Activated naive CD8-positive, alpha-beta T cell treated with anti-CD3 and anti-CD28 coated beads, Interleukin-2, amount 50 U/mL, for 16 hours (primary cell): Measurements from ENCODE around the gene ALX3.
"Not testable (repeated sequence)": the region's sequence is repeated elsewhere in the genome, so short reads cannot be mapped to it uniquely, and the experiment has no call there.

Experiments used
- DNase-seq: peaks from one replicate; pipeline ENCODE4 v3.0.0-alpha.2; 2020; ENCODE audit warnings: low read depth, low spot score

The ALX3 gene

DNA sequence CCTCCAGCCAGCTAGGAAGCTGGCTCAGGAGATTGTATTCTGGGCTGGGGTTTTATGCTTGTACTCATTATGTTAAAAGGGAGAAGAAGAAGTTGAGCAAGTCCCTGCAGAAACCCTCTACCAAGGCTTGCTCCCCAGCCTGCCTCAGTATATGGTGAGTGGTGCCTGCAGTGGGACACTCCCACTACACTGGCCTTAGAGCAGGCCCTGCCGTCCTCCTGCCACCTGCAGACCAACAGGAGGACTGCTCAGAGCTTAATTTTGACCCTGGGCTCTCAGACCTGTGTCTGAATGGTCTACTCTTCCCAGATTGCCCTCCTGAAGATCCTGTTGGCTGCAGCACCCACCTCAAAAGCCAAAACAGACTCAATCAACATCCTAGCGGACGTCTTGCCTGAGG is 23.0 kb downstream of the ALX3 start:
- DNase-seq, result no peak

DNA sequence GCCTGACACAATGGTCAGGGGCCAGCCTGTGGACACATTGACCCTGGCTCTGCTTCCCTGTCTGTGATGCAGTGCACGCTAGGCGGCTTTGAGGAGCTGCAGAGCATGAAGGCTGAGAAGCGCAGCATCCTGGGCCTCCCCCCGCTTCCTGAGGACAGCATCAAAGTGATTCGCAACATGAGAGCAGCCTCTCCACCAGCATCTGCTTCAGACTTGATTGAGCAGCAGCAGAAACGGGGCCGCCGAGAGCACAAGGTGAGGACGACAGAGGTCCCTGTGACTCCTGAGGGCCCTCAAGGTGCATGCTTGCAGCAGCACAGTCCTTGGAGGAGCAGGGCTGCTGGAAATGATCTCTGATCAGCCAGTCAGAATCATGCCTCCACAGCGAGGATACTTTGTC is 27.5 kb downstream of the ALX3 start:
- DNase-seq, result no peak

DNA sequence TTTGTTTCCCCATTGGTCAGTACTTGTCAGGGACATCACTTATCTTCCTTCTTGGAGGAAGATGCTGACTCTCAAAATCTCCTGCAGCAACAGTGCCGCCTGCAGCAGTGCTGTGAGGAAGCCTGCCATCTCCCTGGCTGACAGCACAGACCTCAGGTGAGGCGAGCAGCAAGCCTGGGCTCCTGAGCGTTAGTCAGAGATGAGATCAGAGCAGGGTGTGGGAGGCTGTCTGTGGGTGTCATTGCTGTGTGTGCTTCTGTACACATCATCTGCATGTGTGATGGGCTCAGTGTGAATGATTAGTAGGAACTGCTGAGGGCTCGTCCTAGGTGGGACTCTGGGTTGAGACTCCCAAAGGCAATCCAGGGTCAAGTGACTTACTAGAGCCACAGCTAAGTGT is 29.9 kb downstream of the ALX3 start:
- no peak for DNase-seq

DNA sequence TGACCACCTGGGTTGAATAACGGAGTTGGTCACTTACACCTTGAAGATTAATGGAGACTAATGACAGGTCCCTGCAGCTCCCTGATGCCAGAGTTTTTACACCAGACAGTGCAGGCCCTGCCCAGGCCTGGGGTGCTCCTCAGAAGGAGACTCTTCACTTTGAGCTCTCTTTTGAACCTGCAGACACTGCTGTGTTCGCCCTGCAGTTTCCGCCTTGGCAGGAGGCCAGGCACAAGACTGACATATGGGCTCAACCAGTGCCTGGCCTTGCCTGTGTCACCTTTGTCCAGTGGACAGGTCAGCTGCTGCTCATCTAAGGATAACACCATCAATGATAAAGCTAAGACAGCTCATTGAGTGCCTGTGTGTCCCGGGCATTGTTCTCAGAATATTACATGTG is 30.8 kb downstream of the ALX3 start:
- DNase-seq, result no peak

DNA sequence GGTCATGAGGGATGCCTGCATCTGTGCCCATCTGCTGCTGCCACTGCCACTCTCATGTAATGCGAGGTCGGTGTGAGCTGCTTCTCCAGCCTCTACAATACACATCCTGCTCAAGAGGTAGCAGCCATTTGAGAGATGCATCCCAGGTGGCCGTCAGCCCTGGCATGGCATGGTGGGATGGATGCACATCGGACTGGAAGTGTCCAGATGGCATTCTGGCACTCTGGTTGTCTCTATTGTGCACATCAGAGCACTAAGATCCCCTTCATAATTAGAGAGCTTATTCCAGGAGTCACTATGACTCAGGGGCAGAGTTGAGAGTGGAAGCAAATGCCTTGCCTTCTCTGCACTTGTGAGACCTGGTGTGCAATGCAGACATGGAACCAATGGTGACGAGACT is 32.2 kb downstream of the ALX3 start:
- DNase-seq, result no peak

DNA sequence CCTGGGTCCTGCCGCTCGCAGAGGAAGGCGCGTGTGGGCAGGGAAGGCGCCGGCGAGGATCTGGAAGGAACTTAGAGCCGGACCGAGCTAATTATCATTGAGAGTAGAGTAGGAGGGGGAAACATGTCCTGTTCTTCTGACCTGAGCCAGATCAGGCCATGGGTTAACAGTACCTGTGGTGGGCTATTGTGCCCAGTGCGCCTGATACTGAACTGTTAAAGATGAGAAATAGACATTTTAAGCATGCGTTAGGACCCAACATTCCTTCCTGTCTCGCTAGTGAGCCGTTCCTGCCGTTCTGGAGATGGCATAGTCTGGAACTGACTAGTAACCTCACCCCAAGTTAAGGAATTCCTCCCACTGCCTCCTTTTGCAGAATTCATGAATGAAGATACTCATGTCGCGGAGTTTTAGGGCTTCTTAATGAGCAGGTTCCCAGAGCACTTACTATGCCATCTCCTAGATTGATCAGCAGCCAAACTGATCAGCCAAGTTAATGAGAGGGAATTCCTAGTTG is 35.2 kb downstream of the ALX3 start:
- no peak for DNase-seq

DNA sequence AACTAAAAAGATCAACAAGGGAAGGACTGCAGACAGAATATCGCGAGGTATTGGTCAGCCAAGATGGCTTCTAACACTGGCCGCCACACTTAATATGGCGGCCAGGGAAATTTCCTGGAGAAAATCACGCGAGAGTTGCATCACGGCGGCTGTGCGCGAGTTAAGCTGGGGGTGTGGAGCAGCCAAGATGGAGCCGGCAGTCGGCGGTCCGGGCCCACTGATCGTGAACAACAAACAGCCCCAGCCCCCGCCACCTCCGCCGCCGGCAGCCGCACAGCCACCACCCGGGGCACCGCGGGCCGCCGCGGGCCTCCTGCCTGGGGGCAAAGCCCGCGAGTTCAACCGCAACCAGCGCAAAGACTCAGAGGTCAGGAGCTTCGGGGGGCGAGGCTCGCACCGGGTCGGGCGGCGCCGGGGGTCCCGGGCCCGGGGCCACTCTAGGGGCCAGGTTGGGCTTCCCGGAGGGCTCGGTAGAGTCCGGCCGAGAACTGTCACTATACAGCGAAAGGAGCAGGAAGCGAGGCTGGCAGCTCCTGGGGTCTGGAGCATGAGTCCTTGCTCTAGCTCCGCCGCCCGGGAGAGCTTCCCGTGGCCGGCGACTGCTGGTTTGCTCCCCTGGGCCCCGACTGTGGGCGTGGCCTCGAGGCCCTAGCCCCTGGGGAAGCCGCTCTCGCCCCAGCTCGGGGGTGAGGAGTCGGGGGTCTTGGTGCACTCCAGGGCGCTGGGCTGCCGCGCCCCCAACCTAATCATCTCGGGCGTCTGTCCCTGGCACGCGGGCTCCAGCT is 35.8 kb downstream of the ALX3 start, which contains the start of gene STRIP1:
Gene STRIP1 (plus strand): TSS at position 174 of the 785 bp plus-strand sequence. CDS start 14 bp downstream, at position 188.
- peak; percentile 79 for DNase-seq

DNA sequence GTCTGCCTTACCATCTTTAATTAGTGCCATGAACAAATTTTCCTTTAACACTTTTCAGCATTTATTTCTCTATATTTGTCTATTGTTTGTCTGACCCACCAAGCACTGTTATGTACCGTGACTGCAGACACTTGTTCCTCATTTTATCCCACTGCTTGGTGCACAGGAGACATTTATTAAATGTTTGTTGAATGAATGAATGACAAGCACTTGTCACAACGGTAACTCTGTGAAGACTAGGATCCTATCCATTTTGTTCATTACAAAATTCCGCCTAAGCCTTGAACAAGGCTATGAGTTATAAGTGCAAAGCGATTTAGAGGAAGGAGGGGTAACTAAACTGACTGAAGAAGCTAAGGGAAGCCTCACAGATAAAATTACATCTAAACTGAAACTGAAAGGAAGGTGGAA is 36.4 kb downstream of the ALX3 start:
- DNase-seq, result no peak

DNA sequence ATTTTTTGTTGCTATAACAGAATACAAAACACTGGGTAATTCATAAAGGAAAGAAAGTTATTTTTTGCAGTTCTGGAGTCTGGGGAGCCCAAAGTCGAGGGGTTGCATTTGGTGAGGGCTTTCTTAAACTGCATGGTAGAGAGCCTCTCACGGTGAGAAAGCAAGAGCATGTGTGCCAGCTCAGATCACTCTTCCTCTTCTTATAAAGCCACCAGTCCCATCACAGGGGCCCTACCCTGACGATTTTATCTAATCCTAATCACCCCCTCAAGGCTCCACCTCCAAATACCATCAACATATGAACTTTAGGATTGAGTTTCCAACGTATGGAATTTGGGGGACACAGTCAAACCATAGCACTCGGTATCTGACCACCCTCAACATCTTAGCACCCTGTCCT is 37.1 kb downstream of the ALX3 start:
- DNase-seq, result no peak

DNA sequence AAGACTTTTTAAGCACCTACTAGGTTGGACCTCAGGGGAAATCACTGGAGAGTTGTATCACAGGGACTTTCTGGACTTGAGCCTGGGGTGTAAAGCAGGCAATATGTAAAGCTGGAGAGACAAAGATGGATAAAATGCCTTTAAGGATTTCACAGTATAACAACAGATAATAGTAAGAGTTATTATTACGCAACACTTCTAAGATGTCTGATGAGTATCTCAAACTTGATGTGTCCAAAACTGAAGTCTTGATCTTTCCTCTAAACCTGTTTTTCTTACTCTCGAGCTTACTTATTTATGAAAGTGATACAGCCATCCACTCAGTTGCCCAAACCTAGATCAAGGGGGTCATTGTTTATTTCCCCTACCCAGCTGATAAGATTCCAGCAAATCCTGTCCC is 38.1 kb downstream of the ALX3 start:
- no peak for DNase-seq

DNA sequence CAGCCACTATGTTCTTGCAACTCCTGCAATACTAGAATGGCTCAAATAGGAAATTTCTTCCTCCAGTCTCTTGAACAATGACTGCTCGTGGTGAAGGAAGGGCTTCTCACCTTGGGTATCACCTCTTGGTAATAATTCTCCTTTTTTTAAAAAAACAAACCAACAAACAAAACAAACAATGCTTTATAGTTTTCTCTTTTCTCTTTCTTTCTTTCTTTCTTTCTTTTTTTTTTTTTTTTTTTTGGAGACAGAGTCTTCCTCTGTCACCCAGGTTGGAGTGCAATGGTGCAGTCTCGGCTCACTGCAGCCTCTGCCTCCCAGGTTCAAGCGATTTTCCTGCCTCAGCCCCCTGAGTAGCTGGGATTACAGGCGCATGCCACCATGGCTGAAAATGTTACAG is 39.8 kb downstream of the ALX3 start:
- not testable (repeated sequence) for DNase-seq

DNA sequence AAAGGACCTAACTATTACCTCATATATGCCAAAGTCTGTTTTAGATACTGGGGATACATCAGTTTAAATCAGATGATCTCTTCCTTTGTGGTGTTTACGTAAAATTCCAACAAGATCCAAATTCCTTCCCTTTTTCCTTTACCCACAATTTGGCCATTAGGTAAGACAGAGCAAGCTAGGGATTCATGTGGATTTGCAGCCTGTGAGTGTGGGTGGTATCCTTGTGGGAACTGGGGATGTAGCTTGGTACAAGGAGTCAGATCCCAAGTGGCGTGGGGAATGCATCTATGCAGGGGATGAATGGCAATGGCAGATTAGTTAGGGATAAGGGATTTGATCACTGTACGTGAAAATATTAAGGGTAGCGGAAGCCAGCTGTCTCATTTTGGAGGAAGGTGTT is 45.9 kb downstream of the ALX3 start:
- DNase-seq, result no peak

DNA sequence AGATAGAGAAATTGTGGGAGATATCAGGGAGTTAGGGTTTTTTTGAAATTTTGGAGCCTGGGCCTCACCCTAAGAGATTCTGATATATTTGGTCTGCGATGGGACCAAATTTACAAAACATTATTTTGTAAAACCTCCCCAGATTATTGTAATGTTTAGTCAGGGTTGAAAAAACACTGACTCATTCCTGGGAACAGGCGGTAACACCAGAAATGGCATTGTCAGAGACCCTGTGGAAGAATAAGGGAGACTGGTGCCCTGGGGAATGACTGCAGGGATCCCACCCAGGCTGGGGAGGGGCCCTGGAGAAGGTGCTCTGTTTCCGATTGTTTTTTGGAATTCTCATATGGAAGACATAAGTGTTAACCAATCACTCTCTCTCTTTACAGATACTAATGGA is 49.2 kb downstream of the ALX3 start:
- no peak for DNase-seq

DNA sequence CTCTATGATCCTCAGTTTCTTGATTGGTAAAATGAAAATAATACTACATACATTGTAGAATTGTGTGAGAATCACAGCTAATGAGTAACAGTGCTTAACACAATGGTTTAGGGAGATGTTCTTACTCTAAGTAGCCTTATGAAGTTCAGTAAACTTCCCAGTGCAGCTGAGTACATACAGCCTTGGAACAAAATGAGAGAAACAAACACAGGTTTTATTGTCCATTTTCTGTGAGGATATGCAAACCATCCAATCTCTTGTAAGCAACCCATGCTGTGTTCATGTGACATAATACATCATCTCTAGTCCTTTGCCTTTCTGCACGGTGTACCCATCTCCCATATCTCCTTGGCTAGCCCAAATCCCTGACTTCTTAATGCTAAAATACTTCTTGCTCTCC is 50.7 kb downstream of the ALX3 start:
- DNase-seq, result no peak

DNA sequence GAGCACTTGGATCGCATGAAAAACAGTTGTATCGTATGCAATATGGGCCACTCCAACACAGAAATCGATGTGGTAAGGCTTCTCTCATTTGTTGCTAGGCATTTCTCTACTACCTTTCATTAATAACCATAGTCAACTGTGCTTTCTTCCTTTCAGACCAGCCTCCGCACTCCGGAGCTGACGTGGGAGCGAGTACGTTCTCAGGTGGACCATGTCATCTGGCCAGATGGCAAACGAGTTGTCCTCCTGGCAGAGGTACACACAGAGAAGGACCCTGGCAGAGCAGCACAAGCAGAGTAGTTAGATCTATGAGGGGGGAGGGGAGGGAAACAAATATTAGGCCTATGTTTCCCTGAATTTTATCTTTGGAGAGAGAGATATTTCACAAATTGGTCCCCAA is 52.1 kb downstream of the ALX3 start:
- DNase-seq, result no peak

DNA sequence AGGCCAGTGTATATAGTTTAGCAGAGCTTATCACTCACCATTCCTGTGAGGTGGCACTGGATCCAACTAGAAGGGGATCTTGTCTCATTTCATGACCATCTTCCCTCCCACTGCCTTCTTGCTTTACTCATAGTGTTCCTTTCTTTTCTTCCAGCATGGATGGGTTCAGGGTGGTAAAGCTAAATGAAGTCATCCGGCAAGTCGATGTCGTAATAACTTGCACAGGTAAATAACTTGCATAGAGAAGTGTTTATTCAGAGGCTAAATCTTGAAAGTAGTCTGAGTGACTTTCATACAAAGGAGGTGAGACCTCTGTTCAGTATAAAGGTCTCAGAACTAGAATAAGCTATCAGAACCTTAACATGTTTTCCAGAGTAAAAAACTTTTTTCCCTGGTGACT is 52.7 kb downstream of the ALX3 start:
- no peak for DNase-seq

DNA sequence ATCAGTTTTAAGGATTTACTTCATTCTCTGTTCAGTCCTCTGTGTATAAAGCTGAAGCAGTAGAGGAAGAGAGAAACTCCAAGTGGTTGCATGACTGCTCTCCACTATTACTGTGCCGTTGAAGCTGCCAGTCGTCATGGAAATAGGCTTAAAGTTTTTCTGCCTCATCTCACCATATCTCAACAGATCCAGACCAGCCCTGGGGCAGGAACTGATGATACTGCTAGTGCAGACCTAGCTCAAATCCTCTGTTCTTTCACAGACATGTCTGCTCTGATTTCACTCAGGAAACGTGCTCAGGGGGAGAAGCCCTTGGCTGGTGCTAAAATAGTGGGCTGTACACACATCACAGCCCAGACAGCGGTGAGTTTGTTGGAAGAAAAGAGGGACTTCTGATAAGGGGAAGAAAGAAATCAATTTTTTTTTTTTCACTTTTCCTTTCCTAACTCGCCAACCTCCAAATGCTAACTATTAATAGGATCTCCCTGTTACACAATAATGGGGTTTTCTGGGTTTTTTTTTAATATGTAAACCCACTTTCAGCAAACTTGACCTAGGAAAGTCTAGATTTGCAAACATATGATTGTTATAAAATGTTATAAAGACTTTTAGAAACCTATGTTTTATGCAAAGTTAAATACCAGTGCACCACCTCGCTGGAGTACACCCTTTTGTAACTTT is 58.2 kb downstream of the ALX3 start:
- no peak for DNase-seq

DNA sequence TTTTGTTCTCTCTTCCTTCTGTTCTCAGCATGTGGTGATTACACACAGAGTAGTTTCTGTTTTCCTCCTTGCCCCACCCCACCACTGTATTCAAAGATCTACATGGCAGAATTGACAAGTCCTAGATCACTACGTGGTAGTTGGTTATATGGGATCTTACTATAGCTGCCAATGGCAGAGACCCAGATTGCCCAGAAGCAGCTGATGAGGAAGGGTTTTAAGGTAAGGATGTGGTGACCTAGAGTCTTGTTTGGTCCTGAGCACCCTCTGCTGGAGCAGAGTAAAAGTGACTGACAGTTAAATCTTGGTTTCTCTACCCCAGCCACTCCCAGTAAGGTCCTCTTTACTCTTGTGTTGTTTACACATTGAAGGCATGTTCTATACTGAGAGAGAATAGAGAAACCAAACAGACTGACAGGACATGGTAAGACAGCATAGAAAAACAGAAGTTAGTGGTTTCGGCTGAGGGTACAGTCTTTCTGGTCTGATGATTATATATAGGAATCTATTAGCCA is 58.9 kb downstream of the ALX3 start:
- no peak for DNase-seq
